GM12878 (cell line): ENCODE data around the gene TRPM3. TPM values are rescaled to one million over a fixed set of nuclear protein-coding genes. Genes with fewer than 3 reads are reported as not detected.

Source experiments
- ATAC-seq: fragments of 200-7000 bp; cut with Tn5 transposase; 3 replicates; pipeline ENCODE4 v1.9.1; 2020; ENCODE audit warnings: mild to moderate bottlenecking, moderate library complexity
- BruUV-seq: library from RNA; stranded (reverse); fragments of 400-500 nt; replicated peaks from 2 replicates; lab custom pipeline; 2021; lab: Mats Ljungman, UMichigan
- CTCF ChIA-PET: fragments of 300-600 bp; sonication (Branson Sonifier 250); formaldehyde crosslinking; extraction: SDS; loops from one replicate; lab custom pipeline; 2021; ENCODE audit warnings: inconsistent platforms; lab: Yijun Ruan, JAX
- POLR2A ChIA-PET: fragments of 350-600 bp; formaldehyde crosslinking; extraction: SDS; loops from one replicate; lab custom pipeline; 2021; ENCODE audit warnings: inconsistent platforms; lab: Charles Lee
- RAD21 ChIA-PET: fragments of 300-600 bp; sonication (Branson Sonifier 250); formaldehyde crosslinking; loops from one replicate; lab custom pipeline; 2023; ENCODE audit warnings: antibody characterized with exemption; ENCODE audit not compliant: unreplicated experiment; lab: Charles Lee
- SMC1A ChIA-PET: fragments of 300-600 bp; sonication (Branson Sonifier 250); formaldehyde crosslinking; loops from one replicate; lab custom pipeline; 2023; ENCODE audit not compliant: unreplicated experiment, uncharacterized antibody; lab: Charles Lee
- DNase-seq: peaks from one replicate; pipeline ENCODE4 v3.0.0-alpha.2; 2011; ENCODE audit warnings: low read depth, low spot score
- FAIRE-seq: peaks from 3 replicates; lab custom pipeline; 2011; peaks lifted over from hg19 to GRCh38; lab: Jason Lieb, UNC
- H2AFZ ChIP-seq: 2 replicates; pipeline ENCODE4 v1.6.0; 2011; ENCODE audit warnings: low read depth, low read length, control low read depth; ENCODE audit not compliant: control insufficient read depth
- H3K27ac ChIP-seq: 2 replicates; pipeline ENCODE4 v1.5.1; 2011; ENCODE audit warnings: control low read depth; ENCODE audit not compliant: control insufficient read depth, insufficient read depth
- H3K27me3 ChIP-seq, 2 experiments: replicated peaks in 1 of 2; 2 replicates each; pipeline versions ENCODE4 v1.6.0 to v1.6.1; 2011; ENCODE audit warnings: low read length in 1 of 2; ENCODE audit not compliant: control insufficient read depth in 2 of 2, insufficient read depth in 2 of 2
- H3K36me3 ChIP-seq, 2 experiments: 2 replicates each; pipeline ENCODE4 v1.5.1; 2011; ENCODE audit warnings: low read length in 1 of 2; ENCODE audit not compliant: control insufficient read depth in 2 of 2, insufficient read depth in 2 of 2
- H3K4me1 ChIP-seq: 2 replicates; pipeline ENCODE4 v1.6.1; 2011; ENCODE audit warnings: mild to moderate bottlenecking, low read length, moderate library complexity, mixed read lengths; ENCODE audit not compliant: control insufficient read depth, insufficient read depth
- H3K4me2 ChIP-seq: 2 replicates; pipeline ENCODE4 v1.6.0; 2011; ENCODE audit warnings: control low read depth; ENCODE audit not compliant: control insufficient read depth, insufficient read depth
- H3K4me3 ChIP-seq: fragments of 200-600 bp; sonication (generic); 2 replicates; pipeline ENCODE4 v1.5.1; 2016
- H3K79me2 ChIP-seq: 2 replicates; pipeline ENCODE4 v1.6.0; 2011; ENCODE audit warnings: low read length; ENCODE audit not compliant: control insufficient read depth, insufficient read depth
- H3K9ac ChIP-seq: 2 replicates; pipeline ENCODE4 v1.8.0; 2011; ENCODE audit warnings: low read length, control low read depth, mixed read lengths; ENCODE audit not compliant: control insufficient read depth, insufficient read depth
- H3K9me3 ChIP-seq: replicated peaks from 3 replicates; pipeline ENCODE4 v1.5.1; 2011; ENCODE audit warnings: mild to moderate bottlenecking, low read length; ENCODE audit not compliant: control insufficient read depth, insufficient read depth
- H4K20me1 ChIP-seq: 2 replicates; pipeline ENCODE4 v1.6.0; 2011; ENCODE audit not compliant: control insufficient read depth, insufficient read depth
- BMI1 ChIP-seq: fragments of 450-650 bp; IDR thresholded peaks from 2 replicates; pipeline ENCODE4 v1.6.1; 2016; ENCODE audit warnings: mild to moderate bottlenecking, moderate library complexity, borderline replicate concordance
- CBFB ChIP-seq: IDR thresholded peaks from 2 replicates; pipeline ENCODE4 v1.6.1; 2016; ENCODE audit warnings: antibody characterized with exemption, low read depth
- FOS ChIP-seq: IDR thresholded peaks from 3 replicates; pipeline ENCODE4 v1.6.1; 2011; ENCODE audit warnings: borderline replicate concordance; ENCODE audit not compliant: insufficient read length; ENCODE audit errors: extremely low read depth
- NFXL1 ChIP-seq: fragments of 450-650 bp; IDR thresholded peaks from 2 replicates; pipeline ENCODE4 v1.6.1; 2017; ENCODE audit warnings: antibody characterized with exemption, mild to moderate bottlenecking, borderline replicate concordance
- NFYB ChIP-seq: IDR thresholded peaks from 2 replicates; pipeline ENCODE4 v1.6.1; 2011; ENCODE audit warnings: low read depth, mild to moderate bottlenecking, low read length, improper control_type of control experiment, moderate library complexity; ENCODE audit not compliant: insufficient read depth
- PML ChIP-seq: IDR thresholded peaks from 2 replicates; pipeline ENCODE4 v1.6.1; 2012; ENCODE audit warnings: low read length, inconsistent platforms
- RBBP5 ChIP-seq: fragments of 200-600 bp; sonication (generic); conservative IDR thresholded peaks from 2 replicates; pipeline ENCODE4 v1.6.1; 2016
- SIN3A ChIP-seq: IDR thresholded peaks from 2 replicates; pipeline ENCODE4 v1.6.1; 2012; ENCODE audit warnings: low read depth, low read length, improper control_type of control experiment
- SRF ChIP-seq, 2 experiments: IDR thresholded peaks; 2 replicates each; pipeline ENCODE4 v1.6.1; 2011; ENCODE audit warnings: low read depth in 2 of 2, low read length in 2 of 2, mild to moderate bottlenecking in 1 of 2, moderate library complexity in 1 of 2
- TARDBP ChIP-seq: IDR thresholded peaks from 2 replicates; pipeline ENCODE4 v1.6.1; 2016; ENCODE audit warnings: borderline replicate concordance
- ZNF622 ChIP-seq: fragments of 450-650 bp; IDR thresholded peaks from 2 replicates; pipeline ENCODE4 v1.6.1; 2017; ENCODE audit warnings: mild to moderate bottlenecking, inconsistent platforms
- WGBS: methylation state at CpG from one replicate; pipeline ENCODE4 v1.1.6; 2016; ENCODE audit warnings: low lambda C conversion rate; ENCODE audit not compliant: insufficient replicate concordance, insufficient coverage; ENCODE audit errors: missing lambda C conversion rate; 5-methylcytosine and 5-hydroxymethylcytosine counted together
- in situ Hi-C: fragments of 300-500 bp; cut with MboI; formaldehyde crosslinking; loops from 9 replicates; pipeline ENCODE4 v1.14.3; 2018; ENCODE audit warnings: mixed read lengths
- intact Hi-C: fragments of 100-400 bp; cut with micrococcal nuclease; formaldehyde crosslinking; loops from one replicate; pipeline ENCODE4 v1.14.2; 2022; ENCODE audit not compliant: unreplicated experiment
- polyA plus RNA-seq, 11 experiments: library from polyadenylated mRNA; depleted of rRNA in 4 of 11; unstranded in 6 of 11; stranded (reverse) in 5 of 11; fragments of >200 nt; fragmentation: Nextera tagmentation in 4 of 11; fragmentation: Illumina TruSeq in 1 of 11; extraction: Ambion mirVana in 4 of 11; extraction: Trizol in 1 of 11; gene quantifications; 1 replicate in 1 of 11; 2 replicates in 10 of 11; pipeline versions ENCODE4 v1.2.1 to v1.2.3, GENCODE V29; 2011 to 2016; ENCODE audit warnings: inconsistent platforms in 2 of 11, missing spikeins in 2 of 11, low read depth in 1 of 11
- total RNA-seq, 4 experiments: library from RNA; depleted of rRNA in 3 of 4; stranded (reverse); fragments of >200 nt in 3 of 4; fragmentation: Illumina TruSeq in 1 of 4; extraction: Trizol in 1 of 4; gene quantifications; 2 replicates each; pipeline versions ENCODE4 v1.2.1 to v1.2.3, GENCODE V29; 2013 to 2021
- TF ChIP-seq, protein P1 (sequence below): fragments of 450-650 bp; IDR thresholded peaks from 2 replicates; pipeline ENCODE4 v1.6.1; 2017; ENCODE audit warnings: mild to moderate bottlenecking, low read depth, inconsistent platforms; ENCODE audit not compliant: poor library complexity, severe bottlenecking
- TF ChIP-seq, protein P2 (sequence below): IDR thresholded peaks from 2 replicates; pipeline ENCODE4 v1.6.1; 2012; ENCODE audit warnings: improper control_type of control experiment, low read depth, low read length; ENCODE audit not compliant: insufficient replicate concordance
- TF ChIP-seq, protein P3 (sequence below): fragments of 450-650 bp; formaldehyde crosslinking; IDR thresholded peaks from 2 replicates; pipeline ENCODE4 v1.4.0; 2022; ENCODE audit warnings: mild to moderate bottlenecking, moderate library complexity

Gene TRPM3
- total and polyA plus RNA-seq, 10 of the 15 experiments (the other 5 are each of a cell fraction or from before 2014, with no cell fraction given) = not detected

DNA sequence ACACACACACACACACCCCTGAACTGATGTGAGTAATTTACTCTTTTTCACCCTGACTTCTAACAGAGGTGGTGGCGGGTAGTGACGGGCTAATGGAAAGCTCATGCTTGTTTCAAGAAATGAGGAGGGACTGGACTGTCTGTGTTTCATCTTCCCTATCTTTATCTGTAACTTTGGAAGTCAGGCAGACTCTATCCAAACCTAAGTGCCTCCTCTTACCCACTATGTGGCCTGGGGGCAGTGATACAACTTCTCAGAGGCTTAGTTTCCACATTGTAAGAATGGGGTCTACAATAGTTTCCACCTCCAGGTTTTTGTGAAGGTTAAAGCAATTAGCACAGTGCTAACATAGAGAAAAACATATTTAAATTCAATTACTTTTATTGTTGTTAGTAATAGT, 5.9 kb upstream of the TRPM3 start:
- no peaks in the 10 kb centered on the region for H3K4me1 ChIP-seq
- H3K36me3 ChIP-seq = no peaks in the 10 kb centered on the region
- TF ChIP-seq CBFB (no peak), NFYB (no peak), SRF (IDR thresholded peaks at IDR 0.05; ENCODE audit: low read depth in 2 of 2, low read length in 2 of 2) (no peak), FOS (no peak), RBBP5 (no peak), NFXL1 (no peak), PML (no peak), BMI1 (no peak), TARDBP (no peak), ZNF622 (no peak), SIN3A (no peak)
- TF ChIP-seq, protein P1, sequence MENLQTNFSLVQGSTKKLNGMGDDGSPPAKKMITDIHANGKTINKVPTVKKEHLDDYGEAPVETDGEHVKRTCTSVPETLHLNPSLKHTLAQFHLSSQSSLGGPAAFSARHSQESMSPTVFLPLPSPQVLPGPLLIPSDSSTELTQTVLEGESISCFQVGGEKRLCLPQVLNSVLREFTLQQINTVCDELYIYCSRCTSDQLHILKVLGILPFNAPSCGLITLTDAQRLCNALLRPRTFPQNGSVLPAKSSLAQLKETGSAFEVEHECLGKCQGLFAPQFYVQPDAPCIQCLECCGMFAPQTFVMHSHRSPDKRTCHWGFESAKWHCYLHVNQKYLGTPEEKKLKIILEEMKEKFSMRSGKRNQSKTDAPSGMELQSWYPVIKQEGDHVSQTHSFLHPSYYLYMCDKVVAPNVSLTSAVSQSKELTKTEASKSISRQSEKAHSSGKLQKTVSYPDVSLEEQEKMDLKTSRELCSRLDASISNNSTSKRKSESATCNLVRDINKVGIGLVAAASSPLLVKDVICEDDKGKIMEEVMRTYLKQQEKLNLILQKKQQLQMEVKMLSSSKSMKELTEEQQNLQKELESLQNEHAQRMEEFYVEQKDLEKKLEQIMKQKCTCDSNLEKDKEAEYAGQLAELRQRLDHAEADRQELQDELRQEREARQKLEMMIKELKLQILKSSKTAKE = no peak
- TF ChIP-seq, protein P2, sequence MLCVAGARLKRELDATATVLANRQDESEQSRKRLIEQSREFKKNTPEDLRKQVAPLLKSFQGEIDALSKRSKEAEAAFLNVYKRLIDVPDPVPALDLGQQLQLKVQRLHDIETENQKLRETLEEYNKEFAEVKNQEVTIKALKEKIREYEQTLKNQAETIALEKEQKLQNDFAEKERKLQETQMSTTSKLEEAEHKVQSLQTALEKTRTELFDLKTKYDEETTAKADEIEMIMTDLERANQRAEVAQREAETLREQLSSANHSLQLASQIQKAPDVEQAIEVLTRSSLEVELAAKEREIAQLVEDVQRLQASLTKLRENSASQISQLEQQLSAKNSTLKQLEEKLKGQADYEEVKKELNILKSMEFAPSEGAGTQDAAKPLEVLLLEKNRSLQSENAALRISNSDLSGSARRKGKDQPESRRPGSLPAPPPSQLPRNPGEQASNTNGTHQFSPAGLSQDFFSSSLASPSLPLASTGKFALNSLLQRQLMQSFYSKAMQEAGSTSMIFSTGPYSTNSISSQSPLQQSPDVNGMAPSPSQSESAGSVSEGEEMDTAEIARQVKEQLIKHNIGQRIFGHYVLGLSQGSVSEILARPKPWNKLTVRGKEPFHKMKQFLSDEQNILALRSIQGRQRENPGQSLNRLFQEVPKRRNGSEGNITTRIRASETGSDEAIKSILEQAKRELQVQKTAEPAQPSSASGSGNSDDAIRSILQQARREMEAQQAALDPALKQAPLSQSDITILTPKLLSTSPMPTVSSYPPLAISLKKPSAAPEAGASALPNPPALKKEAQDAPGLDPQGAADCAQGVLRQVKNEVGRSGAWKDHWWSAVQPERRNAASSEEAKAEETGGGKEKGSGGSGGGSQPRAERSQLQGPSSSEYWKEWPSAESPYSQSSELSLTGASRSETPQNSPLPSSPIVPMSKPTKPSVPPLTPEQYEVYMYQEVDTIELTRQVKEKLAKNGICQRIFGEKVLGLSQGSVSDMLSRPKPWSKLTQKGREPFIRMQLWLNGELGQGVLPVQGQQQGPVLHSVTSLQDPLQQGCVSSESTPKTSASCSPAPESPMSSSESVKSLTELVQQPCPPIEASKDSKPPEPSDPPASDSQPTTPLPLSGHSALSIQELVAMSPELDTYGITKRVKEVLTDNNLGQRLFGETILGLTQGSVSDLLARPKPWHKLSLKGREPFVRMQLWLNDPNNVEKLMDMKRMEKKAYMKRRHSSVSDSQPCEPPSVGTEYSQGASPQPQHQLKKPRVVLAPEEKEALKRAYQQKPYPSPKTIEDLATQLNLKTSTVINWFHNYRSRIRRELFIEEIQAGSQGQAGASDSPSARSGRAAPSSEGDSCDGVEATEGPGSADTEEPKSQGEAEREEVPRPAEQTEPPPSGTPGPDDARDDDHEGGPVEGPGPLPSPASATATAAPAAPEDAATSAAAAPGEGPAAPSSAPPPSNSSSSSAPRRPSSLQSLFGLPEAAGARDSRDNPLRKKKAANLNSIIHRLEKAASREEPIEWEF = no peak
- TF ChIP-seq, protein P3, sequence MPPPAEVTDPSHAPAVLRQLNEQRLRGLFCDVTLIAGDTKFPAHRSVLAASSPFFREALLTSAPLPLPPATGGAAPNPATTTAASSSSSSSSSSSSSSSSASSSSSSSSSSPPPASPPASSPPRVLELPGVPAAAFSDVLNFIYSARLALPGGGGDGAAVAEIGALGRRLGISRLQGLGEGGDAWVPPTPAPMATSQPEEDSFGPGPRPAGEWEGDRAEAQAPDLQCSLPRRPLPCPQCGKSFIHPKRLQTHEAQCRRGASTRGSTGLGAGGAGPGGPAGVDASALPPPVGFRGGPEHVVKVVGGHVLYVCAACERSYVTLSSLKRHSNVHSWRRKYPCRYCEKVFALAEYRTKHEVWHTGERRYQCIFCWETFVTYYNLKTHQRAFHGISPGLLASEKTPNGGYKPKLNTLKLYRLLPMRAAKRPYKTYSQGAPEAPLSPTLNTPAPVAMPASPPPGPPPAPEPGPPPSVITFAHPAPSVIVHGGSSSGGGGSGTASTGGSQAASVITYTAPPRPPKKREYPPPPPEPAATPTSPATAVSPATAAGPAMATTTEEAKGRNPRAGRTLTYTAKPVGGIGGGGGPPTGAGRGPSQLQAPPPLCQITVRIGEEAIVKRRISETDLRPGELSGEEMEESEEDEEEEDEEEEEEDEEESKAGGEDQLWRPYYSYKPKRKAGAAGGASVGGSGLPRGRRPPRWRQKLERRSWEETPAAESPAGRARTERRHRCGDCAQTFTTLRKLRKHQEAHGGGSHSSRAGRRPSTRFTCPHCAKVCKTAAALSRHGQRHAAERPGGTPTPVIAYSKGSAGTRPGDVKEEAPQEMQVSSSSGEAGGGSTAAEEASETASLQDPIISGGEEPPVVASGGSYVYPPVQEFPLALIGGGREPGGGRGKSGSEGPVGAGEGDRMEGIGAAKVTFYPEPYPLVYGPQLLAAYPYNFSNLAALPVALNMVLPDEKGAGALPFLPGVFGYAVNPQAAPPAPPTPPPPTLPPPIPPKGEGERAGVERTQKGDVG = no peak
- FAIRE-seq = no peak
- no peaks in the 10 kb centered on the region for H4K20me1 ChIP-seq
- no peak overlapping the region for H3K4me3 ChIP-seq
- ChIA-PET CTCF (no interaction called here), POLR2A (no interaction called here), RAD21 (no interaction called here), SMC1A (interaction anchor here (2.1 kb wide), 1 partner anchor 10 kb away, joined by 5 read pairs; no protein-coding TSS in a partner anchor)
- in situ Hi-C loops (no loop called here), intact Hi-C loops (no loop called here)
- no peaks in the 10 kb centered on the region; a peak in 1 of 4 replicates for H3K27me3 ChIP-seq
- no peak overlapping the region for H3K9ac ChIP-seq
- H3K4me2 ChIP-seq = no peak overlapping the region
- 5% methylated on average over 2 of the region's 2 CpGs for WGBS
- no peak overlapping the region for H2AFZ ChIP-seq
- BruUV-seq = no TSS peak
- no peak for ATAC-seq
- H3K79me2 ChIP-seq = no peaks in the 10 kb centered on the region
- no peak overlapping the region for H3K27ac ChIP-seq
- no peak for DNase-seq
- H3K9me3 ChIP-seq = no peaks in the 10 kb centered on the region
